Large intestine (tissue), 3 donors: ENCODE measurements around the gene AMH. TPM values are rescaled to one million over a fixed set of nuclear protein-coding genes. Genes with fewer than 3 reads are reported as not detected.

Experiments used
- DNase-seq, 2 donors: peaks; one replicate each; pipeline versions ENCODE4 v3.0.0 to v3.0.0-alpha.2; 2013
- H3K27ac ChIP-seq: one replicate; pipeline ENCODE4 v1.5.1; 2013; ENCODE audit warnings: low read length
- H3K27me3 ChIP-seq: 2 replicates; pipeline ENCODE4 v1.6.1; 2013; ENCODE audit warnings: low read length; ENCODE audit not compliant: control insufficient read depth, insufficient read depth
- H3K36me3 ChIP-seq: 2 replicates; pipeline ENCODE4 v1.6.1; 2013; ENCODE audit warnings: low read length; ENCODE audit not compliant: control insufficient read depth, insufficient read depth
- H3K4me1 ChIP-seq: one replicate; pipeline ENCODE4 v1.6.1; 2013; ENCODE audit warnings: low read length; ENCODE audit not compliant: control insufficient read depth, insufficient read depth
- H3K4me3 ChIP-seq: one replicate; pipeline ENCODE4 v1.5.1; 2013; ENCODE audit warnings: low read length
- H3K9me3 ChIP-seq: one replicate; pipeline ENCODE4 v1.6.1; 2013; ENCODE audit warnings: mild to moderate bottlenecking, low read depth, low read length, moderate library complexity; ENCODE audit not compliant: control insufficient read depth
- WGBS: methylation state at CpG from one replicate; pipeline ENCODE4 v1.1.5; 2013; ENCODE audit warnings: low lambda C conversion rate; ENCODE audit not compliant: insufficient coverage; 5-methylcytosine and 5-hydroxymethylcytosine counted together
- polyA plus RNA-seq: library from polyadenylated mRNA; unstranded; fragments of 120-200 nt; gene quantifications from one replicate; pipeline ENCODE4 v1.2.1, GENCODE V29; 2013

The AMH gene
- polyA plus RNA-seq, 1 donor: 4.6 TPM

DNA sequence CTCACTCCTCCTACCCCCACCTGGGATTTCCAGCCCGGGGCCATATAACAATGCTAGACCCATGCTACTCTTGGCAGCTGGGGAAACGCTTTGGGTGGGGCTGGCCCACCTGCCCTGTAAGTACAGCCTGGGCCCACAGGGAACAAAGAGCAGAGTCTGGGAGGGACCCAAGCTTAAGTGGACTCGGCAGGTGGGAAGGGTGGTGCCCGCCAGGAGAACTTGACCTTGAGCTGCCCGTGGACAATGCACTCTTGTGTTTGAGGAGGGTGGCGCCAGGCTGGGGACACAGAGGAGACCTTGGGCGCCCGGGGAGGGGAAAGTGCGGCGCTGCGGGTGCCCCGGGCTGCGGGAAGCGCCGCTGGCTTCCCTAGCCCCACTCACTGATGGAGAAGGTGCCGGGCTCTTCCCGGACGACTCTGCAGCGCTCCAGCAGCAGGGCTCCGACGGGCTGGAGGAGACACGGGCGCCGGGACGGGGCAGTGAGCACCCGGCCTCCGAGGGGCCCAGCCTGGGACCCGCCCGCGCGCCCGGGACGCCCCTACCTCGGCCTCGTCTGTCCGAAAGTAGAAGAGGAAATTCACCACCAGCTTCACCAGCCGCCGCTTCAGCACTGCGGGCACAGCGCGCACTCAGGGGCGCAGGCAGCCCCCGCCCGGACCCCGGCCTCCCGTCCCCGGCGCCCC, 13.6 kb upstream of the AMH start:
- H3K4me3 ChIP-seq: peak overlapping the region; percentile 65
- WGBS: no CpG with 5 or more reads among the region's 48 CpGs
- no peaks in the 10 kb centered on the region for H3K27me3 ChIP-seq
- peaks cover 47% of the 10 kb centered on the region for H3K4me1 ChIP-seq
- H3K9me3 ChIP-seq: peaks cover 2% of the 10 kb centered on the region
- peak; percentile 88 to 96 for DNase-seq
- peaks cover 37% of the 10 kb centered on the region for H3K36me3 ChIP-seq
- peak overlapping the region; percentile 100 for H3K27ac ChIP-seq

DNA sequence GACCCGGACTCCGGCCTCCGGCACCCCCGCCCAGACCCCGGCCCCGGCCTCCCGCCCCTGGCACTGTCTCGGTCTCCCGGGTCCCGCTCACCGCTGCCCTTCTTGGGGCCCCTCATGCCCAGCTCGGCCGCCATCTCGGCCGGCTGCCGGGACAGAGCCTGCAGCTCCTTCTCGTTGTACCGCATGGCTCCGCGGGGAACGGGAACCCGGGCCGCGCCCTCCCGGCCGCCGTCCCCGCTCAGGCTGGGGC, 13.1 kb upstream of the AMH start:
- no CpG with 5 or more reads among the region's 28 CpGs for WGBS
- Histone ChIP-seq H3K27ac (peak overlapping the region; percentile 100), H3K4me3 (peak overlapping the region; percentile 65), H3K27me3 (no peaks in the 10 kb centered on the region), H3K9me3 (peaks cover 2% of the 10 kb centered on the region), H3K4me1 (peaks cover 51% of the 10 kb centered on the region), H3K36me3 (peaks cover 33% of the 10 kb centered on the region)
- no peak for DNase-seq

DNA sequence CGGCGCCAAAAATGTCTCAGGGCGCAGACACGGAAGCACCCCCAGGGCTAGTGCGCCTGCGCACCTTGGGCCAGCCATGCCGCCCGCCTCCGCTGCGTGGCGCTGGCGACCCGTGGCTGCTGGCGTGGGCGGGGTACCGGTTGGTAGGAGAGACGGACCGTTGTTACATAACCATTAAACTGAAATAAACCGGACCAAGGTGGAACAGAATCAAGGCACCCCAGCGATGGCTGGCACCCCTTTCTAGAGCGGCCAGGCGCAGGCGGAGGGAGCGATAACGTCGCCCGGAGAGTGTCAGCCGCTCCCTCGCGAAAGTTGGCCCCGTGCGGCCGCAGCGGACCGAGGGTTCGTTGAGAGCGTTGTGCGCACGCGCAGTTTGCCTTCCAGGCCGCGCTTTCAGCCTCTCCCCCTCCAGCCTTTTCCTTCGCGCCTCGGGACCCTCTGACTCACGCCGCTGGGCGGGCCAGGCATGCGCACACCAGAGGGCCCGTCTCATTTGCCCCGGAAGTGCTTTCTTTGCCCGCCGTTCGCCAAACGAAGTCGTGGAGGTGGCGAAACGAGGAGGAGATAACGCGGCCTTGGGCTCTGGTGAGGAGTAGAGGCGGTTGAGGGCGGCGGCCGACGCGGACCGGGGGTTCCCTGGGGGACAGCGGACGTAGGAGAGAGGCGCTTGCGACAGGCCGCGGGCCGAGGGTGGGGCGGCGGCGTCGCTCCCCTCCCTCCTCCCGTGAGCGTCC, 12.6 kb upstream of the AMH start, which contains the start of the genes PLEKHJ1 and SF3A2:
Gene PLEKHJ1, minus strand, starts transcription at position 16 of the 737 bp plus-strand sequence. CDS start 81 bp downstream, outside the sequence.
Gene SF3A2, plus strand, starts transcription at position 511 of the 737 bp plus-strand sequence. CDS start 6,595 bp downstream, outside the sequence.
- peaks cover 2% of the 10 kb centered on the region for H3K9me3 ChIP-seq
- H3K4me1 ChIP-seq: peaks cover 56% of the 10 kb centered on the region
- peak; percentile 99 for DNase-seq
- H3K27me3 ChIP-seq: no peaks in the 10 kb centered on the region
- H3K36me3 ChIP-seq: peaks cover 29% of the 10 kb centered on the region
- H3K4me3 ChIP-seq: peak within 1 kb of the TSS; percentile 65
- peak within 1 kb of the TSS; percentile 100 for H3K27ac ChIP-seq
- WGBS: no CpG with 5 or more reads among the region's 80 CpGs

DNA sequence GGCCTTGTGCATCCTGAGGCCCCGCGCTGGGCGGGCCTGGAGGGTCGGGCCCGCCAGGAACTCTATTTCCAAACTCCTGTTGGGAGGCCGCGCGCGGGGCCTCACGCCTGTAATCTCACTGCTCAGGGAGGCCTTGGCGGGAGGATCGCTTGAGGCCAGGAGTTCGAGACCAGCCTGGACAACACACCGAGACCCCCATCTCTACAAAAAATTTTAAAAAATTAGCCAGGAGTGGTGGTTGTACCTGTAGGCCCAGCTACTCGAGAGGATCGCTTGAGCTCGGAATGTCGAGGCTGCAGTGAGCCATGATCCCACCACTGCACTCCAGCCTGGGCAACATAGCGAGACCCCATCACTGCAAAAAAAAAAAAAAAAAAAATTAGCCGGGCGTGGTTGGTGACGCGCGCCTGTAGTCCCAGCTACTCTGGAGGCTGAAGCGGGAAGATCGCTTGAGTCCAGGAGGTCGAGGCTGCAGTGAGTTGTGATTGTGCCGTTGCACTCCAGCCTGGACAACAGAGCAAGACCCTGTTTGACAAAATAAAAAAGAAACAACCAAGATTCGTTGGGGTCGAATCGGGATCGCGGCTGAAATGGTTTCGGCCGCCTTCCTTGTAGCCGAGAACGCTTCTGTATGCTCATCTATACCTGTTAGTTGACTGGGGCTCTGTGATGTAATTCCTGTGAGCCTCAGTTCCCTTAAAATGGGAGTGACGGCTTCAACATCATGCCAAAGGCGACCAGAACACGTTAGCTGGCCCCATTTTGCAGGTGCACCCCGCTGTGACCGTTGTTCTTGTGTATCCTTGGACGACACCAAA, 11.9 kb upstream of the AMH start:
- H3K4me3 ChIP-seq: peak overlapping the region; percentile 65
- H3K9me3 ChIP-seq: peaks cover 2% of the 10 kb centered on the region
- H3K27me3 ChIP-seq: no peaks in the 10 kb centered on the region
- H3K4me1 ChIP-seq: peaks cover 63% of the 10 kb centered on the region
- H3K27ac ChIP-seq: peak overlapping the region; percentile 100
- peaks cover 23% of the 10 kb centered on the region for H3K36me3 ChIP-seq
- WGBS: no CpG with 5 or more reads among the region's 43 CpGs
- no peak for DNase-seq

DNA sequence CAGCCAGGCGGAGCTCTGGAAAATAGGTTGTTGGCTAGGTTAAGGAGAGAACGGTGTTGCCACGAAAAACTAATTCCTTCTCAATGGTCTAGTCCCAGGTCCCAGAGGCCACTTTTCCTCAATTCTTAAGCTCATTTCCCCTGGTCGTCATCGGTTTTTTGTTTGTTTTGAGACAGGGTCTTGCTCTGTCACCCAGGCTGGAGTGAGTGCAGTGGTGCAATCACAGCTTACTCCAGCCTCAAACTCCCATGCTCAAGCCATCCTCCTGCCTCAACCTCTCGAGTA, 11.3 kb upstream of the AMH start:
- peaks cover 66% of the 10 kb centered on the region for H3K4me1 ChIP-seq
- peaks cover 17% of the 10 kb centered on the region for H3K36me3 ChIP-seq
- no peak overlapping the region for H3K27ac ChIP-seq
- no peaks in the 10 kb centered on the region for H3K27me3 ChIP-seq
- peaks cover 2% of the 10 kb centered on the region for H3K9me3 ChIP-seq
- peak overlapping the region; percentile 65 for H3K4me3 ChIP-seq
- DNase-seq: no peak
- no CpG with 5 or more reads among the region's 6 CpGs for WGBS

DNA sequence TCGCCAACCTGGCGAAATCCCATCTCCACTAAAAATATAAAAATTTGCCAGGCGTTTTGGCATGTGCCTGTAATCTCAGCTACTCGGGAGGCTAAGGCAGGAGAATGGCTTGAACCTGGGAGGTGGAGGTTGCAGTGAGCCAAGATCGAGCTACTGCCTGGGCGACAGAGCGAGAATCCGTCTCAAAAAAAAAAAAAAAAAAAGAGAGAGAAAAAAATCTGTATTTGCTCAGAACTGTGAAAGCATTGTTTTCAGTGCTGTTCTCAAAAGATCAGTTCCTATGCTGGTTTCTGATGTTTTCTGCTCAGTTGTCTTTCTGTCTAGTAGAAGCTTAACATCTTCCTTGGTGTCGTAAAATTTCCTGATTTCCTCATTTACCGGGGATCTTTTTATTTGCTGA, 9.9 kb upstream of the AMH start:
- Histone ChIP-seq H3K36me3 (peaks cover 15% of the 10 kb centered on the region), H3K27ac (peak overlapping the region; percentile 73), H3K9me3 (peaks cover 2% of the 10 kb centered on the region), H3K4me3 (no peak overlapping the region), H3K4me1 (peaks cover 68% of the 10 kb centered on the region), H3K27me3 (no peaks in the 10 kb centered on the region)
- no peak for DNase-seq
- WGBS: 0% methylated on average over 1 of the region's 10 CpGs

DNA sequence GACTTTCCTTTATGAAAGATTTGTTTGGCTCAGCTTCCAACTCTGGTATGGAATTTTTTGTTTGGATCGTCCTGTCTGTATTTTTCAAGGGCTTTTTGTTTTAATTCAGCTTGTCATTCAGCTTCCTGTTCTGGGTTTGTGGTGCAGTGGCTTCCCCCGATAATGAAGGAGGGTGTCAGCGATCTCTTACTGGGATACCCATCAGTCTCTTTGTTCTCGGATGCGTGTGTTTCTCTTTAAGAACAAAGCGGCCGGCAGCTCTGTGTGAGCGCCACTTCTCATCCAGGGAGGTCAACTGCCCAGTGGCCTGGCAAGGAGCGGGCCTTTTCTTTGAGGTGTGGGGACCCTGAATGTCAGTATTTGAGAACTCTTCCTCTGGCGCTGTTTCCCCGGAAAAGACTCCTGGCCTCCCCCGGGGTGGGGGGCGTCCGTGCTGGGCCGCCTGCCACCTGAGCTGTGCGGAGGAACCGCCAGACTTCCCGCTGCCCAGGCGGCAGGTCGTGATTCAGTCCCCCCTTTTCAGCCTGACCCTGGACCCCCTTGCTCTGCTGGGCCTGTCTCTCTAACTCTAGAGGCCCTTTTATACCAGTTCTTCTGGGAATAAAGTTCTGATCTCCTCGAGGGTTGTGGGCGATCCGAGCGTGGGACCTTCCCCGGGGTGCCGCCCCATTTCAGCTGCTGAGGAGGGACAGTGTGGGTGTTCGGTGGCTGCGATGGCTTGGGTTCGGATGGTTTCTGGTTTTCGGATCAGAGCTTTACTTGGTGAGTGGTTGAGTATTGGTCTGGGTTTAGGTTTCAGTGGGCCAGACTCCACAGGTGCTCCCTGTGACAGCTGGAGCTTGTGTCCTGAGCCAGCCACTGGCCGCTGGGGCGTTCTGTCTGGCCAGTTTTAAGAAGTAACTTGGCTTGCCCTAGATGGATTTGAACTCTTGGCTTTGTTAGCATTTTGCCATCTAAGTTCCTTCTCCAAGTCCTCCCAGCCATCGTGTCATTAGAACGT, 9.1 kb upstream of the AMH start:
- no peak for DNase-seq
- WGBS: no CpG with 5 or more reads among the region's 34 CpGs

DNA sequence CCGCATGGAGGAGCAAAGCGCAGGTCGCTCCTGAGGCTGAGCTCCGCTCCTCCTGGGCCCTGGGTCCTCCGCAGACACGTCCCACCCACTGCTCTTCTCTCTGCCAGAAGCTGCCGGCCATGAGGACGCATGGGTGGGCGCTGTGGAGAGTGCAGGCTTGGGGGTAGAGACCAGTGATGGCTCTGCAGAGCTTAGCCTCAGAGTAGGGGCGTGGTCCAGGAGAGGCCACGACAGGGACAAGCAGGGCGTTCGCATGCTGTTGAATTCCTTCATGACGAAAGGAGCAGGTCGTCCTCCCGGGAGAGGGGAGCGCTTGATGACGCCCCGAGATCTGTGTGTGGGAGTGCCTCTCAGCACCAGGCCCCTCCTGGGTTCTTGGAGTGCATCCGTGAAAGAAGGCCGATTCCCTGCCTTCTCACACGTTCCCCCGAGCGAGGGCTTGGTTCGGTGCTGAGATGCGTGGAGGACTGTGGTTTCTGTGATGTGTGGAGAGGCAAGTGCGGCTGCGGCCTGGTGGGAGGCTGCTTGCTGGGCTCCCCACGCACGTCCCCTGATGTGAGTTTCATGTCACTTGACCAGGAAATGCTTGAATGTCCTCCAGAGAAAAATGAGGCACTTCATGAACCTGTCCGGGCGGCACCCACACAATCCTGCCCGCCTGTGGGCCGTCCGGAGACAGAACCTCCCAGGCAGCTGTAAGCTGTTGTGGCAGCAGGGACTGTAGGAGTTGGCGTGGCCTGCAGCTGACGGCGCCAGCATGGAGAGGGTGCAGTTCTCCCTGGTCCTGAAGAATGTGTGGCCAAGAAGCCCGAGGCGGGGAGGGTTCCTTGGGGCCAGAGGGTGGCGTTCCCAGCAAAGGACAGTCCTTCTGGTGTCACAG, 8.0 kb upstream of the AMH start:
- peaks cover 2% of the 10 kb centered on the region for H3K9me3 ChIP-seq
- peaks cover 30% of the 10 kb centered on the region for H3K36me3 ChIP-seq
- no peaks in the 10 kb centered on the region for H3K27me3 ChIP-seq
- peak; percentile 64 to 81 for DNase-seq
- WGBS: no CpG with 5 or more reads among the region's 41 CpGs
- peak overlapping the region; percentile 73 for H3K27ac ChIP-seq
- no peak overlapping the region for H3K4me3 ChIP-seq
- H3K4me1 ChIP-seq: peaks cover 68% of the 10 kb centered on the region

More for the DNA sequence above, 9.1 kb upstream of the AMH start:
- peak overlapping the region; percentile 3 for H3K4me3 ChIP-seq
- H3K4me1 ChIP-seq: peaks cover 68% of the 10 kb centered on the region
- H3K27ac ChIP-seq: peak overlapping the region; percentile 73
- peaks cover 2% of the 10 kb centered on the region for H3K9me3 ChIP-seq
- no peaks in the 10 kb centered on the region for H3K27me3 ChIP-seq
- peaks cover 20% of the 10 kb centered on the region for H3K36me3 ChIP-seq

DNA sequence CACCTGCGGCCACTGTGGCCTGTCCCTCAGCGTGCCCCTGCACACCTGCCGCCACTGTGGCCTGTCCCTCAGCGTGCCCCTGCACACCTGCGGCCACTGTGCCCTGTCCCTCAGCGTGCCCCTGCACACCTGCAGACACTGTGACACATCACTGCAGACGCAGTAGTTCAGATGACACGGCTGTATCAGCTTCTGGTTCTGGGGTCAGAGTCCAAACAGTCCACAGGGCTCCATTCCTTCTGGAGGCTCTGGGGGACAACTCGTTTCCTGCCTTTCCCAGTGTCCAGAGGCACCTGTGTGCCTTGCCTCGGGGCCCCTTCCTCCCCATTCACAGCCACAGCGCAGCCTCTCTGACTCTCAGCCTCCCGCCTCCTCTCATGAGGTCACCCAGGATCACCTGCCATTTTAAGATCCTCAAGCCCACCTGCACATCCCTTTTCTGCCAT, 7.0 kb upstream of the AMH start:
- peak overlapping the region; percentile 73 for H3K27ac ChIP-seq
- peaks cover 40% of the 10 kb centered on the region for H3K36me3 ChIP-seq
- WGBS: no CpG with 5 or more reads among the region's 12 CpGs
- peaks cover 2% of the 10 kb centered on the region for H3K9me3 ChIP-seq
- H3K4me3 ChIP-seq: no peak overlapping the region
- H3K27me3 ChIP-seq: no peaks in the 10 kb centered on the region
- peaks cover 68% of the 10 kb centered on the region for H3K4me1 ChIP-seq
- peak; percentile 92 to 97 for DNase-seq
